OCI-LY7 (cell line): Measurements from ENCODE around the gene PHKB.

ENCODE experiments used
- EZH2phosphoT487 ChIP-seq: fragments of 200-600 bp; sonication (generic); IDR thresholded peaks from 2 replicates; pipeline ENCODE4 v1.6.1; 2018; ENCODE audit warnings: low read depth, borderline replicate concordance, mild to moderate bottlenecking, mixed run types, antibody characterized with exemption, low read length, moderate library complexity, mixed read lengths
- TF ChIP-seq, protein P1 (sequence below): fragments of 200-600 bp; sonication (generic); conservative IDR thresholded peaks from 2 replicates; pipeline ENCODE4 v1.5.1; 2014; ENCODE audit warnings: mild to moderate bottlenecking, antibody characterized with exemption, low read length, moderate library complexity, mixed read lengths

DNA sequence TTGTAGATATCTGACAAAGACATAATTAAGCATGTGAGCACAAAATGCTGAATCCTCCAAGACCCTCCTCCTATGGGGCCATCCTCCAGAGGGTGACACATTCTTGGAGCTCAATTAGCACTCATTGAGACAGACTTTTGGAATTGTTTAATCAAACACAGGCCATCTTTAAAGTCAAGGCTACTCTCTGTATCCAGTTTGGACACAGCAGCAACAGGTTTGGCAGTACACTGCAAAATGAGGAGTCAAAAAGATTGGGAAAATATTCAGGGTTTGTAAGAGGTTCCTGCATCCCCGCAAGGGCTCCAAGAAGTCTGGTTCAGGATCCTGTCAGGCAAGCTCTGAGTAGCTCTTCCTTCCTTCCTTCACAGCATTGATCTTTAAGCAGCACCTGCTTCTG, 1.5 kb upstream of the PHKB start:
- TF ChIP-seq, protein P1, sequence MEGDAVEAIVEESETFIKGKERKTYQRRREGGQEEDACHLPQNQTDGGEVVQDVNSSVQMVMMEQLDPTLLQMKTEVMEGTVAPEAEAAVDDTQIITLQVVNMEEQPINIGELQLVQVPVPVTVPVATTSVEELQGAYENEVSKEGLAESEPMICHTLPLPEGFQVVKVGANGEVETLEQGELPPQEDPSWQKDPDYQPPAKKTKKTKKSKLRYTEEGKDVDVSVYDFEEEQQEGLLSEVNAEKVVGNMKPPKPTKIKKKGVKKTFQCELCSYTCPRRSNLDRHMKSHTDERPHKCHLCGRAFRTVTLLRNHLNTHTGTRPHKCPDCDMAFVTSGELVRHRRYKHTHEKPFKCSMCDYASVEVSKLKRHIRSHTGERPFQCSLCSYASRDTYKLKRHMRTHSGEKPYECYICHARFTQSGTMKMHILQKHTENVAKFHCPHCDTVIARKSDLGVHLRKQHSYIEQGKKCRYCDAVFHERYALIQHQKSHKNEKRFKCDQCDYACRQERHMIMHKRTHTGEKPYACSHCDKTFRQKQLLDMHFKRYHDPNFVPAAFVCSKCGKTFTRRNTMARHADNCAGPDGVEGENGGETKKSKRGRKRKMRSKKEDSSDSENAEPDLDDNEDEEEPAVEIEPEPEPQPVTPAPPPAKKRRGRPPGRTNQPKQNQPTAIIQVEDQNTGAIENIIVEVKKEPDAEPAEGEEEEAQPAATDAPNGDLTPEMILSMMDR: no peak
- no peak for TF ChIP-seq EZH2phosphoT487
